Activated T-helper 1 cell treated with Interleukin-2 at 50 U/mL for 16 hours (primary cell): ENCODE measurements around the gene CAVIN1.
"Not testable (repeated sequence)": the region's sequence is repeated elsewhere in the genome, so short reads cannot be mapped to it uniquely, and the experiment has no call there.

ENCODE experiments used
- DNase-seq: peaks from one replicate; pipeline ENCODE4 v3.0.0-alpha.2; 2020; ENCODE audit warnings: low read depth

The CAVIN1 gene

DNA sequence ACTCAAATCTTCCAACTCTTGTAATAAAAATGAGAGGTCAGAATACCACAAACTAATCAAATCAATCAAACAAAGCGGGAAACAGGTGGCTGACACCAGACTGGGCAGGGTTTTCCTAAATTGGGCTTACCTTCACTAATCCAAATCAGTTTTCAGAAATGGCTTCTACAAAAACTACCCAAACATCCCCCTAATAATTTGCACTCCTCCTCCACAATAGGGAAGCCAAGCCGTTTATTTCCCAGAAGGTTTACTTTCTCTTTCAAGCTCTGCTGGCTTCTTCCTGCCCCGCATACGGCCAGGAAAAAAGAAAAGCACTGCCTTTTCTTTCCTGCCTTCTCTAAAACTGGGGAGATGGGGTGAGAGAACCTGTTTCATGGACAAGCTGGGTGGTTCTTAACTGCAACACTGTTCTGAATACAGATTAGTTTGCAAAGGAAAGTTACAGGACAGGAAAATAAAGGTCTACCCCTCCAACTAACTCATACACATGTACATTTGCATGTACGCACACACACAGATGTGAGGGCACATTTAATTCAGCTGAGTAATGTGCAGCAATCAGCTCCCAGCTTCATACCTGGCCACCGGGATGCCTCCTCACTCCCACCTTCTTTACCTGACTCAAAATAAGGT lies 44.0 kb downstream of the CAVIN1 start:
- DNase-seq, result no peak

DNA sequence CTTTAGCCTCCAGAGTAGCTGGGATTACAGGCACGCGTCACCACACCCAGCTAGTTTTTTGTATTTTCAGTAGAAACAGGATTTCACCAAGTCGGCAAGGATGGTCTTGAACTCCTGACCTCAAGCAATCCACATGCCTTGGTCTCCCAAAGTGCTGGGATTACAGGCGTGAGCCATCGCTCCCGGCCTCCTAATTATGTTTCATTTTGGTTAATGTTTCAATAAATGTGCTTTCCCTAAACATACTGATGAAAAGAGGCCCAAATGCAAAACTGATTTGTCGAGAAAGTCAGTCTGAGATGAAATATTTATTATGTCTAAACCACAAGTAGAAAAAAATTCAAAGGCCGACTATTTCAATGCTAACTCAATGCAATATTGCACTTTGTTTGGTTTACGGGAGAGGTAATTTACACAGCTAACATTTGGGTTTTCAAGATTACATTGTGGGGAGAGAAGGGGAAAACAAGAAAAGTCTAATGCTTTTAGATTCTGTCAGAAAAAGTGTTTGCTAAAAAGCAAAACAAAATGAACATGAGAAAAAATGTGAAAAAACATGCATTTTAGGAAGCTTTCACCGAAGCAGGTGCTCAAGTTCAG lies 44.6 kb downstream of the CAVIN1 start:
- no peak for DNase-seq

DNA sequence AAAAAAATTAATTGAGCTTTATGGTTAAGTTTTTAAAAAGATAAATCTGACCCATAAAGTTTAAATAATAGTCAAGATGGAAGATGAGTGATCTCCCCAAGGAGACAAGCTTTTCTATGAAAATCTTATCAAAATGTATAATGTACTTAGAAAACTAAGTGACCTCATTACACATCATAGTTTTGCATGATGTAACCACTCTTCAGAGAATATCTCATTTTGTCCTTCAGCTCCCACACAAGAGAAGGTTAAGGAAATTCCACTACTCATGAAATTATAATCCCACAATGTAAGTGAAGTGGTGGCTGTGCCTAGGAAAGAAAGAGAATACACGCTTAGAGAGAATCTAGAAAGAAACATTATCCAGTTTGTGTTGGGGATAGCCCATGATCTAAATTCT lies 49.2 kb downstream of the CAVIN1 start:
- DNase-seq, result no peak

DNA sequence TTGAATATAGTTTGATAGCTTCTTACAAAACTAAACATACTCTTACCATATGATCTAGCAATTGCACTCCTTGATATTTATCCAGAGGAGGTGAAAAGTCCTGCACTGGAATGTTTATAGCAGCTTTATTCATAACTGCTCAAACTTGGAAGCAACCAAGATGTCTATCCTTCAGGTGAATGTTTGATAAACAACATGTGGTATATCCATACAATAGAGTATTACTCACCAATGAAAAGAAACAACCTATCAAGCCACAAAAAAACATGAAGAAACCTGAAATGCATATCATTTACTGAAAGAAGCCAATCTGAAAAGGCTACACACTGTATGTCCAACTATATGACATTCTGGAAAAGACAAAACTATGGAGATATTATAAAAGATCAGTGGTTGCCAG lies 50.9 kb downstream of the CAVIN1 start:
- DNase-seq, result no peak

DNA sequence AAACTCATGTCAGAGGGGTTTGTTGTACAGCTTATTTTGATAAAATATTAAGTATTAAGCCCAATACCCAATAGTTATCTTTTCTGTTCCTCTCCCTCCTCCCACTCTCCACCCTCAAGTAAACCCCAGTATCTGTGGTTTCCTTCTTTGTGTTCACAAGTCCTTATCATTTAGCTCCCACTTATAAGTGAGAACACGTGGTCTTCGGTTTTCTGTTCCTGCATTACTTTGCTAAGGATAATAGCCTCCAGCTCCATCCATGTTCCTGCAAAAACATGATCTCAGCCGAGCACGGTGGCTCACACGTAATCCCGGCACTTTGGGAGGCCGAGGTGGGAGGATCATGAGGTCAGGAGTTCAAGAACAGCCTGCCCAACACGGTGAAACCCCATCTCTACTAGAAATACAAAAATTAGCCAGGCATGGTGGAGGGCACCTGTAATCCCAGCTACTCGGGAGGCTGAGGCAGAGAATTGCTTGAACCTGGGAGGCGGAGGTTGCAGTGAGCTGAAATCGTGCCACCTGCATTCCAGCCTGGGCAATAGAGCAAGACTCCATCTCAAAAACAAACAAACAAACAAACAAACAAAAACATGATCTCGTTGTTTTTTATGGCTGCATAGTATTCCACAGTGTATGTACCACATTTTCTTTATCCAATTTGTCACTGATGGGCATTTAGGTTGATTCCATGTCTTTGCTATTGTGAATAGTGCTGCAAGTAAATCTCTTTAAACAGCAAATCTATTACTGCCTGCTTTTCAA lies 54.1 kb downstream of the CAVIN1 start:
- DNase-seq, result not testable (repeated sequence)

DNA sequence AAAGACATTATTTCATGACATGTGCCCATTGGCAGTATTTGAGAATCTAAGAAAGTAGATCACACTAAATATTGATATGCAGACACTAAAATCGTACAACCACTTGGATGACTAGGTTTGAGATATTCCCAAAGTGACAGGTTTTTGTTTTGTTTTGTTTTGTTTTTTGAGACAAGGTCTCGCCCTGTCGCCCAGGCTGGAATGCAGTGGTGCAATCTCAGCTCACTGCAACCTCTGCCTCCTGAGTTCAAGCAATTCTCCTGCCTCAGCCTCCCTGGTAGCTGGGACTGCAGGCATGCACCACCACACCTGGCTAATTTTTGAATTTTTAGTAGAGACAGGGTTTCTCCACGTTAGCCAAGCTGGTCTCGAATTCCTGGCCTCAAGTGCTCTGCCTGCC lies 54.7 kb downstream of the CAVIN1 start:
- DNase-seq, result not testable (repeated sequence)

DNA sequence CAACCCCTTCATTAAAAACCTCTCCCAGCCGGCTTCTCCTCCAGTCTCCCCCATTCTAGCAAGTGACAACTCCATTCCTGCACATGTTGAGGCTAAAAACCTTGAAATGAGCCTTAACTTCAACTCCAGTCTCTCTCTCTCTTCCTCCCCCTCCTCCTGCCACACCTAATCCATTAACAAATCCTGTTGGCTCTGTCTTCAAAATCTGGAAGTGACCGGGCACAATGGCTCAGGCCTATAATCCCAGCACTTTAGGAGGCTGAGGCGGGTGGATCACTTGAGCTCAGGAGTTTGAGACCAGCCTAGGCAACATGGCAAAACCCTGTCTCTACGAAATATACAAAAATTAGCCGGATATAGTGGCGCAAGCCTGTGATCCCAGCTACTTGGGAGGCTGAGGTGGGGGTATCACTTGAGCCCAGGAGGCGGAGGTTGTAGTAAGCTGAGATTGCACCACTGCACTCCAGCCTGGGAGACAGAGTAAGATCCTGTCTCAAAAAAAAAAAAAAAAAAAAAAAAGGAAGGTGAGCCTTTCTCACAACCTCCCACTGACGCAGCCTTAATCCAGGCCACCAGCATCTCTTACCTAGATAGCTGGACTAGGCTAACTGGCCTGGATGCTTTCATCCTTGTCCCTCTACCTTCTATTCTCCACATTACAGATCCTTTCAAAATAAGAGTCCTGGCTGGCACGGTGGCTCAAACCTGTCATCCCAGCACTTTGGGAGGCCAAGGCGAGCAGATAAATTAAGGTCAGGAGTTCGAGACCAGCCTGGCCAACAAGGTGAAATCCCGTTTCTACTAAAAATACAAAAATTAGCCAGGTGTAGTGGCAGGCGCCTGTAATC lies 56.7 kb downstream of the CAVIN1 start:
- not testable (repeated sequence) for DNase-seq

DNA sequence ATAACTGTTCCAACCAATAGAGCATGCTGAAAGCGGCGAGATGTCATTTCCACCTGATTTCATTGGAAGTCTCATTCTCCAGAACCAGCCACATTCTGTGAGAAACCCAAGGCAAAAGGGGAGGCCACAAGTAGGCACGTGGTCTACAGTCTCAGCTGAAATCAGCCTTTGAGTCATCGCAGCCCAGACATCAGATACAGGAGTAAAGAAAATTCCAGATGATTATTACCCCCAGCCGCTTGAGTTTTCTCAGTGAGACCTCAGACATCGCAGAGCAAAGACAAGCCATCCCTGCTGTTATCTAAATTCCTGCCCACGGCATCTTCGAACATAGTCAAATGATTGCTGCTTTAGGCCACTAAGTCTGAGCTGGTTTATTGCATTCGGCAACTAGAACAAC lies 57.9 kb downstream of the CAVIN1 start:
- no peak for DNase-seq

DNA sequence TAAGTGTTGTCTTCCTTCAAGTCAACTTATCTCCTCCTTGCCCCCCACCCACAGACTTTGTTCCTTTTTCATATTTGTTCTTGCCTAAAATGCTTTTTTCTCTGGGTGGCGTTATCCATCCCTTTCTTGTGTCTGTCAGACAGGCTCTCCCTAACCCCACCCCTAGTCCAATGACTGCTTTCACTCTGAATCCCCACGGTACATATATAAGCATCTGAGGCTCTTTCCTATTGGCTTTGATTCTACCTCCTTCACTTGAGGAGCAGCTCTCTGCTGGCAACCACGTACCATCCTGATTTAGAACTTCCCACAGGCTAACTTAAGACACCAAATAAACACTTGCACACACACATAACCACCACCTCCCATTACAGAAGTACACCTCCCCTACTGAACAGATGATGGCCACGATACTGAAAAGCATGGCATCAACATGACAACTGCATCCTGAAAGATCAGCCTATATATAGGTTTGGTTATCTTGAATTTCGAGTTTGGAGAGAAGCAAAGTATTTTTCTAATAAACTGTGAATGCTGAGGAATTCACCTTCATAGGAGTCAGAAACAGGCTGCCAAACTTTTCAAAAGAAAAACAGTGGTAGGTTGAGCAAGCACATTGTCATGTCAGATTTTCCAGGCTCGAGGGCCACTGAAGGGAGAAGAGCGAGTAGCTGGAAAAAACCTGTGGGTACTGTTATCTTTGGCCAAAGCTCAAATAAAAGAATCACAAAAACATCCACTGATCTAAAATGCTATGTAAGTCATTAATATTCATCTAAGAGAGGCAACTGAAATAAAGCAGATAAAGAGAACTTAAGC lies 59.1 kb downstream of the CAVIN1 start:
- no peak for DNase-seq

DNA sequence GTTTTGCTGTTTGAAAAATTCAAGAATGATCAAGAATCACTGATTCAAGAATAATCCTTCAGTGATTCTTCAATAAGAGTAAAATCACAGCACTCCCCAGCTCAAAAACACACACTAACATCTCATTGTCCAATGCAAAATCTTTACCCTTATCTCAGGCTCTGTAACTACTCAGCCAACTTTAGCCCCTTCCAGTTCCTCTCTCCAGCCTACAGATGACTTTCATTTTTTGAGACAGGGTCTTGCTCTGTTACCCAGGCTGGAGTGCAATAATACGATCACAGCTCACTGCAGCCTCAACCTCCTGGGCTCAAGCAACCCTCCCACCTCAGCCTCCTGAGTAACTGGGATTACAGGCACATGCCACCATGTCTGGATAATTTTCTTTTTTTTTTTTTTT lies 59.8 kb downstream of the CAVIN1 start:
- no peak for DNase-seq

DNA sequence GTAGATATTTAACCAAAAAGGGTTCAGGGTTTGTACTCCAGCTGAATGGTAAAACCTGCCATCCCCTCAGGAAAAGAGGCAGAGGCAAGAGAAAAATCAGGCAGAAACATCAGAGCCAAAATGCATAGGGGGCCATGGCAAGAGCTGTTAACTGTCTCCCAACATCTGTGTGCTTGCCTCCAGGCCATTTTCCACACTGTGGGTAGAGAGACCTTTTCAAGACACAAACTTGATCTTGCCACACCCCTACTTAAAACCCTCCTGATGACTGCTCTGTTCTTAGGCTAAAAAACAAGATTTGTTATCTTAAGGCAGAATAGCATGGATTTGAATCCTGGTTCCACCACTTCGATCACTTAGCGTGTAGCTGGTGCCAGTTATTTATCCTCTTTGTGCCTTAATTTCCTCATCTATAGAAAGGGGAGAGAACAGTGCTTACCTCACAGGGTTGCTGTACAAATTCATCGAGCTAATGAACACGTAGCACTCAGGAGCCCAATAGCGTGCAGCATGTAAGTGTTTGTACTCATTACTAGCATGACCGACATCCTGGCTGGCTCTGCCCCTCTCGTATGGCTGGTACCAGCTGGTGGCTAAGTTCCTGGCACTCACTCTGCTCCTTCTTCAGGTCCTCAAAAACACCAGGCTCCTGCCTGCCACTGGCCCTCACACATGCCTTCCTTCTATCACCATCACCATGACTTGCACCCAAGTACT lies 60.7 kb downstream of the CAVIN1 start:
- no peak for DNase-seq

DNA sequence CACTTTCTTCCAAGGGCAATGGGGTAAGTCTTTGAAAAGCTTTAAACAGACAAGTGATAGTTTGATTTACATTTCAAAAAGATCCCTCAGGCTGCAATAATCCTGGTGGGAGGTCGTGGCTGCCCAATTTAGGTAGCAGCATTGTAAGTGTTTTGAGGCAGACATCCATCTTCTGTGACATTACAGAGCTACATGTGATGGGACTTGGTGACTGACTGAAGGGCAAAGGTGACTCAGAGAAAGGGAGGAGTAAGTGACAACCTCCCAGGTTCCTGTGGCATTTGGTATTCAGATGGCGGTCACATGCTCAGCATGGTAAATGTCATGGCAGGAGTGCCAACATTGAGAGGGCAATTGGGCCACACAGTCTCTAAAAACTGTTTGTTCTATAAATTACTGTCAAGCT lies 61.3 kb downstream of the CAVIN1 start:
- DNase-seq, result no peak

DNA sequence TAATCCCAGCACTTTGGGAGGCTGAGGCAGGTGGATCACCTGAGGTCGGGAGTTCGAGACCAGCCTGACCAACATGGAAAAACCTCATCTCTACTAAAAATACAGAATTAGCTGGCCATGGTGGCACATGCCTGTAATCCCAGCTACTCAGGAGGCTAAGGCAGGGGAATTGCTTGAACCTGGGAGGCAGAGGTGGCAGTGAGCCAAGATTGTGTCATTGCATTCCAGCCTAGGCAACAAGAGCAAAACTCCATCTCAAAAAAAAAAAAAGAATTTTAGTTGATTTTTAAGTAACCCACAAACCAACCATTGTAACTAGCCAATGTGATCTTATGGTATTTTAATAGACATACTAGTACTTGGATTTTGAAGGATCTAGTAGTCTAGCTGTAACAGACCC lies 62.7 kb downstream of the CAVIN1 start:
- DNase-seq, result not testable (repeated sequence)

DNA sequence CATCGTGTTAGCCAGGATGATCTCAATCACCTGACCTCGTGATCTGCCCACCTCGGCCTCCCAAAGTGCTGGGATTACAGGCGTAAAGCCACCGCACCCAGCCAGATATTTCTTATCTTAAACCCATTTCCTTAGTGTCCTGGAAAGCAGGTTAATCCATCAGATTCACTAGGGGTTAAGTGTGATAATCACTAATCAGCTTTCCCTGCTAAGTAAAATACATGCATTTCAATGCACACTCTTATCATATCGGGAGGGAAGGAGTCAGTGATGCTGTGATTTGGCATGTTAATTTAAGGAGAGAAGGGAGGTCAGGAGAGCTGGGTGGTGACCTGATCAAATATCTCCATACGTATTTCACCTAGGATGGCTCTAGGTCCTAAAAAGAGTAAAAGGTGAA lies 63.9 kb downstream of the CAVIN1 start:
- no peak for DNase-seq

DNA sequence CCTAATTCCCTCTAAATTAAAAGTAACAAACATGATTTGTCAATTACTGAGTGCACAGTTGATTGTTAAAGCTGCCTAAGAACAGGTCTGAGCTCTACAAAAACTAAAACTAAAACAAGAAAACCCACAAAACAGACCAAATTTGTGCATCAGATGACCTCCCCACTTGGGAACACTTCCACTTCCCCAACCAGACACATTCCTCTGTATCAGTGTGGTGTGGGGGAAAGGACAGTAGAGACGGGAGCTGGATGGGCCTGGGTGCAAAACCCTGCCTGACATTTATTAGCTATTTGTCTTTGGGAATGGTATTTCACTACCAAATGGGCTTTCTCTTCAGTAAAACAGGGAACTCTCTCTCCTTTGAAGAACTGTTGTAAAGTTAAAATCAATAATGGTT lies 64.6 kb downstream of the CAVIN1 start:
- DNase-seq, result no peak

DNA sequence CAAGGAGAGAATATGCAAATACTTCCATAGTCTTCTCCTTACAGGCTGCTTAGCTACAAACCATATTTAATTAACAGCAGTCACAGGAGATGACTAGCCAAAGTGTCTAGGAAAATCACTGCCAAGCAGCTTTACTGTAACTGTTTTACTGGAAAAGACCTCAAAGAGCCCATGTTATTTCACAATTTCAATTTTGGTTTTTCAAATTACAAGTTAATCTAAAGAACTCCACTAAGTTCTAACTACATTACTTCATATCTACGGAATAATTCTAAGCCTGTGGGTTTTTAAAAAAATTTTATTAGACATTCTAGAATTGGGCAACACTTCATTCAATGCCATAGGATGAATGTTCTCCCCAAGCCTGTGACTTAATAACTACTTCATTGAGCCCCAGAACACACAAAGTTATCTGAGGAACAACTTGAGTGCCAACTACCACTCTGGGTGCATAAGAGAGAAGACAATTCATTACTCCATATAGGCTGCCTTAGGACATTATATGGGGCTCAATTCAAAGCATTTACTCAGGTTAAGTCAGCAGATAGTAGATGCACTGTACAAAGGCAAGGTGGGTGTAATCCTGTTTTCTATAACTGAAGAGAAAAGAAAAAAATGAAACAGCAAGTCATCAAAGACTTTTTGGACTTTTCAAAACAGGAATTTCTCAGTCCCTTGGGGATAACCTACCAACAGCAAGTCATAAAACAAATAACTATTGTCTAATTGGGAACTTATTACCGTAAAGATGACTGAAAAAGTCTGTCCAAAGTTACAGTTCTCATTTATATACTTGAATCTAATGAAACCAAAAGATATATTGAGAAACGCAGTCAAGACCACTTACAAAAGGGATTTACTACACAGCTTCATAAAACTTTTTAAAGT lies 67.9 kb downstream of the CAVIN1 start:
- DNase-seq, result no peak
